Heart left ventricle (tissue), 16 donors: ENCODE results near the gene NOSTRIN. TPM values are rescaled to one million over a fixed set of nuclear protein-coding genes. Genes with fewer than 3 reads are reported as not detected.

ENCODE experiments used
- ATAC-seq, 4 donors: fragments of 200-7000 bp; cut with Tn5 transposase; one replicate each; pipeline ENCODE4 v1.9.1; 2020 to 2022; ENCODE audit warnings: moderate library complexity in 4 of 4, mild to moderate bottlenecking in 3 of 4, moderate number of reproducible peaks in 1 of 4
- DNase-seq, 5 donors: peaks; one replicate each; pipeline ENCODE4 v3.0.0-alpha.2; 2020
- H3K27ac ChIP-seq, 12 donors: fragments of 200-600 bp; sonication (generic) in 4 of 12; one replicate each; pipeline versions ENCODE4 v1.5.0 to v1.8.0; 2016 to 2022; ENCODE audit warnings: mild to moderate bottlenecking in 2 of 12
- H3K27me3 ChIP-seq, 9 donors: fragments of 200-600 bp; sonication (generic) in 2 of 9; one replicate each; pipeline versions ENCODE4 v1.5.1 to v1.8.0; 2016 to 2022; ENCODE audit warnings: mild to moderate bottlenecking in 3 of 9
- H3K36me3 ChIP-seq, 9 donors: fragments of 200-600 bp; sonication (generic) in 2 of 9; one replicate each; pipeline versions ENCODE4 v1.5.0 to v1.8.0; 2018 to 2022; ENCODE audit warnings: mild to moderate bottlenecking in 2 of 9
- H3K4me1 ChIP-seq, 12 donors: fragments of 200-600 bp; sonication (generic) in 4 of 12; one replicate each; pipeline versions ENCODE4 v1.5.0 to v1.8.0; 2016 to 2022; ENCODE audit warnings: mild to moderate bottlenecking in 3 of 12
- H3K4me3 ChIP-seq, 12 donors: fragments of 200-600 bp; sonication (generic) in 4 of 12; one replicate each; pipeline versions ENCODE4 v1.5.0 to v1.8.0; 2017 to 2022; ENCODE audit warnings: mild to moderate bottlenecking in 9 of 12, moderate library complexity in 4 of 12
- H3K9me3 ChIP-seq, 12 donors: fragments of 200-600 bp; sonication (generic) in 4 of 12; one replicate each; pipeline versions ENCODE4 v1.5.0 to v1.8.0; 2016 to 2022; ENCODE audit warnings: mild to moderate bottlenecking in 1 of 12
- CTCF ChIP-seq, 12 donors: fragments of 200-600 bp; sonication (generic) in 4 of 12; IDR thresholded peaks; one replicate each; pipeline versions ENCODE4 v1.5.0 to v1.8.0; 2018 to 2022; ENCODE audit warnings: antibody characterized with exemption in 12 of 12, mild to moderate bottlenecking in 5 of 12
- POLR2A ChIP-seq, 2 donors: fragments of 450-650 bp; IDR thresholded peaks; one replicate each; pipeline ENCODE4 v1.6.1; 2017; ENCODE audit warnings: antibody characterized with exemption in 2 of 2, mild to moderate bottlenecking in 2 of 2, moderate library complexity in 2 of 2
- WGBS, 4 donors: extraction: QIAGEN DNeasy Blood & Tissue Kit in 2 of 4; methylation state at CpG; one replicate each; pipeline versions ENCODE4 v1.1.5 to v1.1.7; 2013 to 2018; 5-methylcytosine and 5-hydroxymethylcytosine counted together
- intact Hi-C, 10 donors: fragments of 100-400 bp; cut with DNase I; formaldehyde crosslinking; loops; one replicate each; pipeline versions ENCODE4 v1.11.1 to v1.14.2; 2022
- polyA plus RNA-seq, 2 donors: library from polyadenylated mRNA; stranded (reverse); fragments of 200-250 nt; gene quantifications; one replicate each; pipeline ENCODE4 v1.2.3, GENCODE V29; 2013
- total RNA-seq, 9 donors: library from RNA; depleted of rRNA in 2 of 9; stranded (reverse); fragments of >200 nt in 2 of 9; fragmentation: NEBNext Ultra II Directional in 3 of 9; extraction: Animal tissue kit (Norgen Biotek cat#: 25700) in 3 of 9; gene quantifications; one replicate each; pipeline versions ENCODE4 v1.1.0 to v1.2.4, GENCODE V29; 2016 to 2023
- donor health status: ischemic (EF 13 %, LVEDD 7.1; RV severe dilation, severe dysfunction).
- donor health status: healthy with polysubstance abuse.
- donor health status: DM: no; HTN: yes; CAD: no.
- donor health status: DM: no; HTN: no; CAD: no.
- donor health status: ischemic (EF 25% LVEDD 6.9; RV normal size, moderate dysfunction).
- donor health status: ischemic (EF 25% LVEDD 5.7; RV mildly dilated, moderate dysfunction).
- donor health status: healthy.
- donor health status: DM: yes; HTN: yes; CAD: no.
- donor health status: ischemic (EF 35%, LVEDD 5.7; RV mildly dilated, moderate dysfunction).
- donor health status: nonischemic (EF 11% LVEDD 7.7; RV severe dilation, severe dysfunction).
- donor health status: DM: yes; HTN: yes; CAD: no.
- donor health status: PGD.
- donor health status: ischemic (EF 29% LVEDD 5.4; RV normal size, mild dysfunction).
- donor health status: nonischemic (EF 23%, LVEDD 6.1; RV moderate dilation, normal function).

Gene NOSTRIN
- total and polyA plus RNA-seq, 11 donors: 8.2 to 19.1 (median 10.1) TPM

DNA sequence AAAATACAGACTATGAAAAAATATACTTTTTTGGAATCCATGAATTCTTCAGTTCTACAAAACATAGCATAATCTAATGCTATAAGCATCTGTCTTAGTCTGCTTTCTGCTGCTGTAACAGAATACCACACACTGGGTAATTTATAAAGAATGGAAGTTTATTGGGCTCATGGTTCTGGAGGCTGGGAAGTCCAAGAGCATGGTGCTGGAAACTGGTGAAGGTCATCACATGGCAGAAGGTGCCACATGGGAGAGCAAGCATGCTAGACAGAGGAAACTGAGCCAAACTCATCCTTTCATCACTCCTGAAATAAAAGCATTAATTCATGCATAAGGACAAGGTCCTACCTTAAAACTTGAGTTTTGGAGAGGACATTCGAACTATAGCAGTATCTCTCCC lies 26.6 kb upstream of the NOSTRIN start:
- intact Hi-C loops: loop anchor here in 6 of 10 donors (2.0 to 10.0 kb wide), 6 partner anchors 41 to 146 kb away; no protein-coding TSS in a partner anchor

GRCh38 chr2:168780669-168781071 lies 21.8 kb upstream of the NOSTRIN start:
- intact Hi-C loops: no loop called here
- ATAC-seq (no peak), DNase-seq (no peak)
- Histone ChIP-seq H3K27ac (no peak overlapping the region), H3K4me1 (peaks cover 0 to 10% (median 0%) of the 10 kb centered on the region in 12 donors), H3K27me3 (no peaks in the 10 kb centered on the region), H3K9me3 (peaks cover 0 to 6% (median 0%) of the 10 kb centered on the region in 12 donors), H3K36me3 (no peaks in the 10 kb centered on the region), H3K4me3 (no peak overlapping the region)
- TF ChIP-seq CTCF (IDR thresholded peaks at IDR 0.05): no peak
- TF ChIP-seq POLR2A (IDR thresholded peaks at IDR 0.05): no peak
- WGBS, 4 donors: 62 to 73% (median 68%) methylated on average over 1 of the region's 1 CpG

More for the DNA sequence above, 26.6 kb upstream of the NOSTRIN start:
- no peak for TF ChIP-seq POLR2A (IDR thresholded peaks at IDR 0.05)
- TF ChIP-seq CTCF (IDR thresholded peaks at IDR 0.05): no peak
- no peak overlapping the region for H3K4me3 ChIP-seq
- H3K27ac ChIP-seq: no peak overlapping the region
- H3K36me3 ChIP-seq: no peaks in the 10 kb centered on the region
- no peak for ATAC-seq
- peaks cover 0 to 9% (median 0%) of the 10 kb centered on the region in 12 donors for H3K9me3 ChIP-seq
- H3K4me1 ChIP-seq: peaks cover 0 to 12% (median 5%) of the 10 kb centered on the region in 12 donors
- no peaks in the 10 kb centered on the region for H3K27me3 ChIP-seq
- no peak for DNase-seq
- WGBS, 4 donors: 0% methylated on average over 1 of the region's 1 CpG

GRCh38 chr2:168781191-168781817 lies 21.1 kb upstream of the NOSTRIN start:
- no peaks in the 10 kb centered on the region for H3K36me3 ChIP-seq
- TF ChIP-seq CTCF (IDR thresholded peaks at IDR 0.05): no peak
- no peak for TF ChIP-seq POLR2A (IDR thresholded peaks at IDR 0.05)
- no peak overlapping the region for H3K27ac ChIP-seq
- no peaks in the 10 kb centered on the region for H3K9me3 ChIP-seq
- H3K4me3 ChIP-seq: no peak overlapping the region
- 96 to 99% (median 97%) methylated on average over 2 of the region's 2 CpGs for WGBS, 4 donors
- H3K4me1 ChIP-seq: peaks cover 0 to 10% (median 0%) of the 10 kb centered on the region in 12 donors
- DNase-seq (no peak), ATAC-seq (no peak)
- intact Hi-C loops: no loop called here
- no peaks in the 10 kb centered on the region for H3K27me3 ChIP-seq

GRCh38 chr2:168782271-168782670 lies 20.2 kb upstream of the NOSTRIN start:
- no peaks in the 10 kb centered on the region for H3K9me3 ChIP-seq
- DNase-seq: no peak
- no peaks in the 10 kb centered on the region for H3K27me3 ChIP-seq
- intact Hi-C loops: no loop called here
- H3K4me3 ChIP-seq: no peak overlapping the region
- H3K4me1 ChIP-seq: peaks cover 0 to 10% (median 0%) of the 10 kb centered on the region in 12 donors
- 92 to 98% (median 95%) methylated on average over 4 of the region's 4 CpGs for WGBS, 4 donors
- ATAC-seq: no peak
- no peak overlapping the region for H3K27ac ChIP-seq
- TF ChIP-seq CTCF (IDR thresholded peaks at IDR 0.05) (no peak), POLR2A (IDR thresholded peaks at IDR 0.05) (no peak)
- H3K36me3 ChIP-seq: no peaks in the 10 kb centered on the region
